ENCODE measurements around the gene C11orf98.
"Not testable (repeated sequence)": the region's sequence is repeated elsewhere in the genome, so short reads cannot be mapped to it uniquely, and the experiment has no call there.

Gene C11orf98

GRCh38 chr11:62650283-62650682 is 14.7 kb downstream of the C11orf98 start:
- DNase-seq (ENCODE audit: low spot score): not testable (repeated sequence)

DNA sequence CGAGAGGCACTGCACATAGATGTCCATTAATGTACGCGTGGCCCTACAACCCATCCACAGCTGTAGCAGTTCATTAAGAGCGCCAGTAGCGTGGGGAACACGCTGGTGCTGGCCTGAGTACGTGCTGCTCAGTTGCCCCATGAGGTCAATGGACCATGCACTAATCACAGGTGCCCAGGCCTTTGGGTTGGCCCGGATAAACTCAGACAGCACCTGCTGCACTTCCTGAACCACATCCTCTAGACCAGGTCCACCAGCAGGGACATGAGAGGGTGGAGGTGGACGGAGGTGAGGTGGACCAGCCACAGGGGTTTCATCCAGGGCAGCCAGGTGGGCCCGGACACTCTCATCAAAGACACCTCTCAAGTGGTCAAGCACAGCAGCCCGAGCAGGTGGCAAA is 15.5 kb downstream of the C11orf98 start:
- DNase-seq (ENCODE audit: low spot score): no peak

DNA sequence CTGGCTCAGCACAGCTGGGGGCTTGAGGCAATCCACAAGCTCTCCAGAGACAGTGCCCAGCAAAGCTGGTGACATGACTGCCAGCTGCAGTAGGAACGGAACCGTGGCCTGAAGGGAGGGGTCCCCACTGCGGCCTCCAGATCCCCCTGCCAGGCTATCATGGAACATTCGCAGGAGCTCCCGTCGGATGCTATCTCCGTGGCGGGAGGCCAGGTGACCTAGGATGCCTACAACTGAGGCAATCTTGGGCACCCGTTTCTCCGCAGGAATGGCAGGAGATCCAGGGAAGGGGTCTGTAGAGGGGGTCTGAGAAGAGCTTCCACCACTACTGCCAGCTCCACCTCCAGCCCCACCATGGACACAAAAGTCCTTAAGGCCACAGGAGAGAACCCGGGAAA is 16.0 kb downstream of the C11orf98 start:
- no peak for DNase-seq (ENCODE audit: low spot score)

DNA sequence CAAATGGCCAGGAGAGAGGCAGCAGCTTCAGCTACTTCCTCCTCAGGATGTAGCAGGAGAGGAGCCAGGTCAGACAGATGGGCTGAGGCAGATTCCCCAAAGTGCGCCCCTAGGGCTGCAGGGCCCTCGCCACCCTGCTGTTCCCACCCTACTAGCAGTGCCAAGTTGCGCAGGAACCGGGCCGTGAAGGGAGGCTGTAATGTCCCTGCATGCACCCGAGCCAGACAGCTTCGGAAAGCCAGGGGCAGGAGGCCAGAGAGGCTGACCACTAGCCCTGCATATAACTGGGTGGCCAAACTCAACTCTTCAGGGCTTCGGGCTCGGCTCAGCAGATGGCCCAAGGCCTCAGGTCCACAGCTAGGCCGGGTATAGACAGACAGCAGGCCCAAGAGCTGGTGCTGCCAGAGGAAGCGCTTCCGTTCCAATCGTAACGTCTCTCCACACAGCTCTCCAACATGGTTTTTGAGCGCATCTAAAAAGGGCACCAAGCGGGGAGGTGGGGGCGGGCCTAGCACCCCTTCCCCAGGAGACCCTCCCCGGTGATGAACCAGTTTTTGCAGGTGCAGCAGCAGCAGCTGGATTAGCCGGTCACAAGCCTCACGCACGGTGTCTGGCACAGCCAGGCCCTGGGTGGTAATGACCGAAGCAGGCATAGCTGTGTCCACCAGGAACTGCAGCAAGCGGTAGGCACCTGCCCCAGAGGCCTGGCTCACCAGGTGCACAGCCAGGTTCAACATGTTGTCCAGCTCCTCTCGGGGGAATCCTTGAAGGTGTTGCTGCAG is 16.6 kb downstream of the C11orf98 start:
- no peak for DNase-seq (ENCODE audit: low spot score)

DNA sequence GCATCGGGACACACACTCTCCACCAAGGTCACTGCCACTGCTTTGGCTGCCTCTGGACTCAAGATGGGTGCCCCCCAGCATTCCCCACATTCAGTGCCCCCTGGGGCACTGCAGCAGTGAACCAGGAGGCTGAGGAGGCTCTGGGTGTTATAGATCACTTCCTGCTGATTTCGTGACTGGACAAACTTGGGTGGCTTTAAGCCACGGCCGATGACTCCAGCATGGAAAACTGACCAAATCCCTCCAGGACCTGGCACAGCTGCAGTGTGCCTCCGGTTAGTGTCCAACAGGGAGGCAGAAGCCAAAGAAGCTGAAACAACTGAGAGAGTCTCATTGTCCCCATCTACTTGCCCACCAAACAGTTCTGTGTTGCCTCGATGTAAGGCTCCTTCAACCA is 17.4 kb downstream of the C11orf98 start:
- DNase-seq (ENCODE audit: low spot score): no peak

DNA sequence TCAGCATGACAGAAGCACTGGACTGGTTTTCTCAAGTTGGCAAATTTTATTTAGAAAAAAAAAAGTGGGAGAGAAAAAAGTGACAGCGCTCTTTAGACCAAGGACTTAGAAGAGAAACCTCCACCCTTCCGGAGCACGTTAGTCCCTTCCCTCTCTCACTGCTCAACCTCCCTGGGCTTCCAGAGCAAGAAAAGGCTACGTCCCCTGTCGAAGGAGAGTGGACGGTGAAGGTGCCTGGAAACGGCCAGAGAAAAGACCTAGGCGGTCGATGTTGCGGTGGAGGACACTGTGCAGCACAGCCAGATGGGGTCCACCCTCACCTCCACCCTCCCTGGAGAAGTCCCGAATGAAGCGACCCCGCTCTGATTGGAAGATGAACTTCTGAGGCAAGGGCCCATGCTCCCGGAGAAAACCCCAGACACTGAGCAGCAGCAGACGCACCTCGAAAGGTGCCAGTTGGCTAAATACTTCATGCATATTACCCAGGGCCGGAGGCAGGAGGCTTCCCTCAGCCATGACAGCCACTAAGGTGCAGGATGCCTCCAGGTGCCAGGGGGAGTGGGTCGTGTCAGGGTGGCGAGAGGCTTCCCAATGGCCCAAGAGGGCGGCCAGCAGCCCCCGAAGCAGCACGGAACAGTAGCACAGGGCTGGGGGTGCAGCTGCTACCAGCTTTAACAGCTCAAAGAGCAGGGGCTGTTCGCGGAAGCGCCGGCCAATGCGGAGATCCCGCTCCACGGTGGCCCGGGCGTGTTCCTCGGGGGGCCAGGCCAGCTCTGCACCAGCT is 18.0 kb downstream of the C11orf98 start:
- DNase-seq (ENCODE audit: low spot score): no peak

DNA sequence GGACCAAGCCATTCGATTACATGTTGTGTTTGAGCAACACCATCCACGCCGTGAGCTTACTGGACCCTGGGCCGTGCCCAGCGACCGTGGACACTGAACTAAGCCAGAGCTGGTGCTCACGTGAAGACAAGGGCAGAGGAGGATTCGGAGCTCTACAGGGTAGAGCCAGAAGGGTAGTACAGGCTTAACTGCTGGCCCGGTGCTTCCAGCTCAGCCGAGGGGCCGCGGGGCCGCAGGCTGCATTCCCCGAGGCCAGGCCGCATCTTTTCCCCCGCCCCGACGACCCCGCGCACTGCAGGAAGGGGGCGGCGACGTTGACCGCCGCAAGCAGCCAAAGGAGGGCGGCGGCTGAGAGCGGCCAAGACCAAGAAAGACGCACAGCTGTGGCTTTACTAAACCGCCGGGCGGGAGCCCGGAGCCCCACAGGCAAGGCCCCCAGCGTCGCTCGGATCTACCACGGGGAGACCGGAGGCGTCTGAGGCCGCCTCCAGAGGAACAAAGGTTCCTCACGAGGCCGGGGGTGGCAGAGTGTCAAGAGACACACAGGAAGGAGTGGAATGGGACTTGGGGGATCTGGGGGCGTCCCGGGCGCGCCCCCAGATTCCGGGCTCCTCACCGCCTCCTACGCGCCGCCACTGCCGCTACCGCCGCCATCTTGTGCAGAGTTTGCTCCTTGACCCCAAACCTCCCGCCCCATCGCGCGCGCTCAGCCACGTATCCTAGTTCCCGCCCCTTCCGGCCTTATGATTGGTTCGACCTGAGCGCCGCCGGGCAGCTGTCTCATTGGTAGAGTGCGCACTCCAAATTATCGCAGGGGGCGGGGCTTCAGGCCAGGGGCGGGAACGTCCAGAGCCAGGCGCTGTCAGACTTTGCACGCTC is 18.8 kb downstream of the C11orf98 start, which contains the start of gene GANAB:
Gene GANAB (minus strand): TSS at position 668 of the 879 bp plus-strand sequence. CDS start 14 bp downstream, at position 654.
- DNase-seq (ENCODE audit: low spot score): peak; percentile 98

DNA sequence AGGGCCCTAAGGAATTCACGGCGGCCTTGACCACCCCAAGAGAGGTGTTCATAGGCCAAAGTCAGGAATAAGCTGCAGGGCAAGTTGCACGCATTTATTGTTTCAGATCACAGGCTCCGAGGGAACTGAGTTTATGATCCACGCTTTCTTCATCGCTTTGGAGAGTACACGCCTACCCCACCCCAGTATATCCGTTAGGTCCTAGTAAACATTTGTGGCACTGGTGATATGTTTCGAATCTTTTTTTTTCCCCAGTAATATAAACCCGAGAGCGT is 19.4 kb downstream of the C11orf98 start:
- no peak for DNase-seq (ENCODE audit: low spot score)

DNA sequence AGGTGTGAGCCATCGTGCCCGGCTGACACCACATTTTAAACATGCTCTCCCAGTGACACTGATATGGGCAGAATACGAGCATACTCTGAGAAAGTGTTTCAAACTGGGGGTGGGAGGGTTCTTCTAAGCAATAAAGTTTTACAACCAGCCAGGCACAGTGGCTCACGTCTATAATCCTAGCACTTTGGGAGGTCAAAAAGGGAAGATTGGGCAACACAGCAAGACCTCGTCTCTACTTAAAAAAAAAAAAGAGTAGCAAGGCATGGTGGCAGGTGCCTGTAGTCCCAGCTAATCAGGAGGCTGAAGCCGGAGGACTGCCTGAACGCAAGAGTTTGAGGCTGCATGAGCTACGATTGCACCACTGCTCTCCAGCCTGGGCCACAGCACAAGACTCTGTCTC is 20.8 kb downstream of the C11orf98 start:
- no peak for DNase-seq (ENCODE audit: low spot score)

- no peak for DNase-seq (ENCODE audit: low spot score)
Observed at GRCh38 chr11:62632492-62632891, 32.5 kb downstream of the C11orf98 start.

GRCh38 chr11:62627713-62628112 is 37.3 kb downstream of the C11orf98 start:
- DNase-seq (ENCODE audit: low spot score): no peak

GRCh38 chr11:62622476-62623089 is 42.4 kb downstream of the C11orf98 start:
- no peak for DNase-seq (ENCODE audit: low spot score)

DNA sequence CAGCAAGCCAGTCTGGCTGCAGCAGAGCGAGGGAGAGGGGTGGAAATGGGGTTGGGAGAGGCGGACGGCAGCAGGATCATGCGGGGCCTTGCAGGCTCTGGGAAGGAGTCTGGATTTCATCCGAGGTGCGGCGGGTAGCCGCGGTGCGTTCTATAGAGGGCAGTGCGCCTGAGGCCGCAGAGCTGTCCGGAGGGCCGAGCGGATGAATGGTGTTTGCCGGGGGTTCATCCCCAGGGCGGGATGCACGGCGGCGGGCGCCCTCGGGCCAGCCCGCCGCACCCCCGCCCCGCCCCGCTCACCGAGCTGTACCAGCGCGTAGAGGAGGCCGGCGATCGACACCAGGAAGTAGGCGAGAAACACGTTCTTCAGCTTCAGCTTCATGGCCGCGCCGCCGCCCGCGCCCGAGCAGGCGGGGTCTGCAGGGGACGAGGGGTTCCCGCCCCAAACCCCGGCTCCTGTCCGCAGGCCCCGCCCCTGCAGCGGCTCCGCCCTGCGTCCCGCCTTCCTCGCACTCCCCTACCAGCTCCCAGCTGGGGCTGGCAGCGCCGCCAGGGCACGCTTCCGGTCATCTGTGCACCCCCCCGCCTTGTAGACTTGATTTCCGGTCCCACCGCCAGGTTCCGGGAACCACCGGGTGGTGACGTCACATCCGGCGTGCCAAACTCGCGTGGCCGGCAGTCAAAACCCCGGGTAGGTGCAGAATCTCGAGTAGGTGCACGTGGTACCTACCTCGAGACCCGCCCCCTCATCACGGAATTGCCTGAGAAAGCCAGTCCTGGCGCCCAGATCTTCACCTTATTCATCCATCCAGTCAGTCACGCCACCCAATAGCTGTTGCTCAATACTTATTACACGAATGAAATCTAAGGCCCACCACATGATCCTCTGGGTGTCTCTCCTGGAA is 43.2 kb downstream of the C11orf98 start, which contains the start of gene B3GAT3:
Gene B3GAT3 (minus strand): TSS at position 420 of the 904 bp plus-strand sequence. CDS start 39 bp downstream, at position 381.
- DNase-seq (ENCODE audit: low spot score): peak; percentile 96

- no peak for DNase-seq (ENCODE audit: low spot score)
Observed at GRCh38 chr11:62621027-62621566, 43.9 kb downstream of the C11orf98 start.

- not testable (repeated sequence) for DNase-seq (ENCODE audit: low spot score)
Observed at GRCh38 chr11:62616957-62617356, 48.1 kb downstream of the C11orf98 start.

DNA sequence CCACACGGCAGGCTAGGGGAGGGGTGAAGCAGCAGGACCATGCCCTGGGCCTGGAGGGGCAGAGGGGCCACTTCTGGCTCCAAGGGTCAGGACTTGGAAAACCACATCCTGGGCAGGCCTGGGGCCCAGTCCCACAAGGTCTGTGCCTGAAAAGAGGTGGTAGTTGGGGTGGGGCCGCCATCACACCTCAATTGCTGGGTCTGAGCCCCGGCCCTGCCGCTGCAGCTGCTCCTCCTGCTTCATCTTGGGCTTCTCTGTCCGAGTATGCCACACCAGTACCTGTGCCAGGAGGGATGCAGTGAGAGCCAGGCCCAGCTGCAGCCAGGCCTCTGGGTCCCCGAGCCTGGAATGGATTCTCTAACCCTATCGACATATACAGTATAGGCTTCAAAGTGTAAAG is 49.5 kb downstream of the C11orf98 start:
- DNase-seq (ENCODE audit: low spot score): no peak

GRCh38 chr11:62614275-62614674 is 50.7 kb downstream of the C11orf98 start:
- DNase-seq (ENCODE audit: low spot score): no peak

DNA sequence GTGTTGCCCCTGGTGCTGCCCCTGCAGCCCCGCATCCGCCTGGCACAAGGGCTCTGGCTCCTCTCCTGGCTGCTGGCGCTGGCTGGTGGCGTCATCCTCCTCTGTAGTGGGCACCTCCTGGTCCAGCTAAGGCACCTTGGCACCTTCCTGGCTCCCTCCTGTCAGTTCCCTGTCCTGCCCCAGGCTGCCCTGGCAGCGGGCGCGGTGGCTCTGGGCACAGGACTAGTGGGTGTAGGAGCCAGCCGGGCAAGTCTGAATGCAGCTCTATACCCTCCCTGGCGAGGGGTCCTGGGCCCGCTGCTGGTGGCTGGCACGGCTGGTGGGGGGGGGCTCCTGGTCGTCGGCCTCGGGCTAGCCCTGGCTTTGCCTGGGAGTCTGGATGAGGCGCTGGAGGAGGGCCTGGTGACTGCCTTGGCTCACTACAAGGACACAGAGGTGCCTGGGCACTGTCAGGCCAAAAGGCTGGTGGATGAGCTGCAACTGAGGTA is 51.7 kb downstream of the C11orf98 start:
- no peak for DNase-seq (ENCODE audit: low spot score)

All from CD4-positive, alpha-beta T cell treated with Interleukin-6 at 100 ng/mL for 8 hours (primary cell).